ENCODE measurements around the gene FIBCD1. TPM values are rescaled to one million over a fixed set of nuclear protein-coding genes. Genes with fewer than 3 reads are reported as not detected.

FIBCD1 gene
- total and polyA plus RNA-seq, 2 experiments from 2014 or later = 4.4 to 5.6 TPM

GRCh38 chr9:130900701-130901497 is 38.1 kb downstream of the FIBCD1 start (continued):
- TF ChIP-seq ZNF331 (CRISPR knock-in tag; IDR thresholded peaks at IDR 0.05; ENCODE audit: low read depth) (no peak), EZH2 (IDR thresholded peaks at IDR 0.05; ENCODE audit: low read depth, unreplicated experiment) (no peak)

GRCh38 chr9:130899051-130899748 is 39.8 kb downstream of the FIBCD1 start:
- no peak for DNase-seq (ENCODE audit: low spot score)
- Histone ChIP-seq H3K79me2 (replicated peaks; ENCODE audit: insufficient read depth) (no peaks in the 10 kb centered on the region), H3K4me2 (no peak overlapping the region), H3K4me1 (ENCODE audit: insufficient read depth) (no peaks in the 10 kb centered on the region), H3K27ac (ENCODE audit: low read depth) (no peak overlapping the region), H4K20me1 (replicated peaks; ENCODE audit: insufficient read depth) (no peaks in the 10 kb centered on the region), H3K27me3 (ENCODE audit: insufficient read depth) (no peaks in the 10 kb centered on the region), H2AFZ (no peak overlapping the region), H3K36me3 (ENCODE audit: insufficient read depth) (no peaks in the 10 kb centered on the region), H3F3A (replicated peaks; ENCODE audit: low read depth) (no peaks in the 10 kb centered on the region), H3K9me2 (ENCODE audit: insufficient read depth) (no peaks in the 10 kb centered on the region), H3K4me3 (no peak overlapping the region)
- H3K36me3 Mint-ChIP-seq (ENCODE audit: low read depth) = no peaks in the 10 kb centered on the region
- H3K9me3 Mint-ChIP-seq = no peaks in the 10 kb centered on the region
- H3K4me3 Mint-ChIP-seq = no peak overlapping the region
- no peak for ATAC-seq
- no peaks in the 10 kb centered on the region for H3K4me1 Mint-ChIP-seq
- peaks cover 18% of the 10 kb centered on the region for H3K27me3 Mint-ChIP-seq (ENCODE audit: insufficient read depth, low read depth, poor library complexity)
- no peak overlapping the region for H3K27ac Mint-ChIP-seq
- no peak for TF ChIP-seq ZNF331 (CRISPR knock-in tag; IDR thresholded peaks at IDR 0.05; ENCODE audit: low read depth)
- TF ChIP-seq, protein P1, sequence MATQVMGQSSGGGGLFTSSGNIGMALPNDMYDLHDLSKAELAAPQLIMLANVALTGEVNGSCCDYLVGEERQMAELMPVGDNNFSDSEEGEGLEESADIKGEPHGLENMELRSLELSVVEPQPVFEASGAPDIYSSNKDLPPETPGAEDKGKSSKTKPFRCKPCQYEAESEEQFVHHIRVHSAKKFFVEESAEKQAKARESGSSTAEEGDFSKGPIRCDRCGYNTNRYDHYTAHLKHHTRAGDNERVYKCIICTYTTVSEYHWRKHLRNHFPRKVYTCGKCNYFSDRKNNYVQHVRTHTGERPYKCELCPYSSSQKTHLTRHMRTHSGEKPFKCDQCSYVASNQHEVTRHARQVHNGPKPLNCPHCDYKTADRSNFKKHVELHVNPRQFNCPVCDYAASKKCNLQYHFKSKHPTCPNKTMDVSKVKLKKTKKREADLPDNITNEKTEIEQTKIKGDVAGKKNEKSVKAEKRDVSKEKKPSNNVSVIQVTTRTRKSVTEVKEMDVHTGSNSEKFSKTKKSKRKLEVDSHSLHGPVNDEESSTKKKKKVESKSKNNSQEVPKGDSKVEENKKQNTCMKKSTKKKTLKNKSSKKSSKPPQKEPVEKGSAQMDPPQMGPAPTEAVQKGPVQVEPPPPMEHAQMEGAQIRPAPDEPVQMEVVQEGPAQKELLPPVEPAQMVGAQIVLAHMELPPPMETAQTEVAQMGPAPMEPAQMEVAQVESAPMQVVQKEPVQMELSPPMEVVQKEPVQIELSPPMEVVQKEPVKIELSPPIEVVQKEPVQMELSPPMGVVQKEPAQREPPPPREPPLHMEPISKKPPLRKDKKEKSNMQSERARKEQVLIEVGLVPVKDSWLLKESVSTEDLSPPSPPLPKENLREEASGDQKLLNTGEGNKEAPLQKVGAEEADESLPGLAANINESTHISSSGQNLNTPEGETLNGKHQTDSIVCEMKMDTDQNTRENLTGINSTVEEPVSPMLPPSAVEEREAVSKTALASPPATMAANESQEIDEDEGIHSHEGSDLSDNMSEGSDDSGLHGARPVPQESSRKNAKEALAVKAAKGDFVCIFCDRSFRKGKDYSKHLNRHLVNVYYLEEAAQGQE (IDR thresholded peaks at IDR 0.05; ENCODE audit: unreplicated experiment) = no peak
- no peak for TF ChIP-seq ZNF114 (CRISPR knock-in tag; IDR thresholded peaks at IDR 0.05)
- TF ChIP-seq CTCF (conservative IDR thresholded peaks at IDR 0.05; ENCODE audit: low read depth in 2 of 2) = no peak
- TF ChIP-seq CREB1 (CRISPR knock-in tag; IDR thresholded peaks at IDR 0.05; ENCODE audit: low read depth) = no peak
- no peak for TF ChIP-seq JUNB (IDR thresholded peaks at IDR 0.05; ENCODE audit: unreplicated experiment)
- no peak for TF ChIP-seq EZH2 (IDR thresholded peaks at IDR 0.05; ENCODE audit: low read depth, unreplicated experiment)
- no peak for TF ChIP-seq POLR2AphosphoS5 (IDR thresholded peaks at IDR 0.05; ENCODE audit: low read depth)
- no peak for TF ChIP-seq ZNF462 (CRISPR knock-in tag; IDR thresholded peaks at IDR 0.05)
- no peak for TF ChIP-seq ETS1 (IDR thresholded peaks at IDR 0.05)

Data from GM23338 (cell line).